ENCODE results near the gene SYT1. TPM values are rescaled to one million over a fixed set of nuclear protein-coding genes. Genes with fewer than 3 reads are reported as not detected.
"Not testable (repeated sequence)": the region's sequence is repeated elsewhere in the genome, so short reads cannot be mapped to it uniquely, and the experiment has no call there.

Gene SYT1
- total RNA-seq, 1 donor from 2014 or later = 0.91 TPM

- no peak for DNase-seq (ENCODE audit: low spot score)
- no peak for ATAC-seq
Observed at GRCh38 chr12:79200176-79200575, 335.6 kb downstream of the SYT1 start.

GRCh38 chr12:79203058-79203647 lies 338.6 kb downstream of the SYT1 start:
- DNase-seq (ENCODE audit: low spot score) = no peak
- no peak for ATAC-seq

- no peak for ATAC-seq
- no peak for DNase-seq (ENCODE audit: low spot score)
Observed at GRCh38 chr12:79206871-79207270, 342.3 kb downstream of the SYT1 start.

- not testable (repeated sequence) for ATAC-seq; DNase-seq (ENCODE audit: low spot score)
Observed at GRCh38 chr12:79210403-79210802, 345.8 kb downstream of the SYT1 start.

- ATAC-seq (no peak), DNase-seq (ENCODE audit: low spot score) (no peak)
Observed at GRCh38 chr12:79217306-79217705, 352.7 kb downstream of the SYT1 start.

- no peak for DNase-seq (ENCODE audit: low spot score)
- no peak for ATAC-seq
Observed at GRCh38 chr12:79223210-79223609, 358.6 kb downstream of the SYT1 start.

- DNase-seq (ENCODE audit: low spot score) (no peak), ATAC-seq (no peak)
Observed at GRCh38 chr12:79223761-79224160, 359.2 kb downstream of the SYT1 start.

GRCh38 chr12:79227091-79227490 lies 362.5 kb downstream of the SYT1 start:
- DNase-seq (ENCODE audit: low spot score) = no peak

GRCh38 chr12:79227646-79228045 lies 363.1 kb downstream of the SYT1 start:
- ATAC-seq (no peak), DNase-seq (ENCODE audit: low spot score) (no peak)

More at GRCh38 chr12:79227091-79227490, 362.5 kb downstream of the SYT1 start:
- no peak for ATAC-seq

- no peak for DNase-seq (ENCODE audit: low spot score)
- no peak for ATAC-seq
Observed at GRCh38 chr12:79233341-79233781, 368.8 kb downstream of the SYT1 start.

- ATAC-seq = no peak
- DNase-seq (ENCODE audit: low spot score) = no peak
Observed at GRCh38 chr12:79236920-79237319, 372.3 kb downstream of the SYT1 start.

- no peak for ATAC-seq
Observed at GRCh38 chr12:79238246-79238645, 373.7 kb downstream of the SYT1 start.

GRCh38 chr12:79247494-79247893 lies 382.9 kb downstream of the SYT1 start:
- DNase-seq (ENCODE audit: low spot score) (no peak), ATAC-seq (no peak)

More at GRCh38 chr12:79238246-79238645, 373.7 kb downstream of the SYT1 start:
- DNase-seq (ENCODE audit: low spot score) = no peak

GRCh38 chr12:79250186-79250585 lies 385.6 kb downstream of the SYT1 start:
- DNase-seq (ENCODE audit: low spot score) (no peak), ATAC-seq (no peak)

- DNase-seq (ENCODE audit: low spot score) (no peak), ATAC-seq (no peak)
Observed at GRCh38 chr12:79250960-79251755, 386.6 kb downstream of the SYT1 start.

- DNase-seq (ENCODE audit: low spot score) (no peak), ATAC-seq (no peak)
Observed at GRCh38 chr12:79252358-79253075, 387.9 kb downstream of the SYT1 start.

GRCh38 chr12:79255288-79255687 lies 390.7 kb downstream of the SYT1 start:
- ATAC-seq = no peak
- no peak for DNase-seq (ENCODE audit: low spot score)

GRCh38 chr12:79260923-79261322 lies 396.3 kb downstream of the SYT1 start:
- ATAC-seq (no peak), DNase-seq (ENCODE audit: low spot score) (no peak)

- no peak for DNase-seq (ENCODE audit: low spot score)
- no peak for ATAC-seq
Observed at GRCh38 chr12:79262938-79263337, 398.4 kb downstream of the SYT1 start.

GRCh38 chr12:79266343-79267144 lies 402.0 kb downstream of the SYT1 start:
- ATAC-seq = no peak
- no peak for DNase-seq (ENCODE audit: low spot score)

GRCh38 chr12:79267580-79267979 lies 403.0 kb downstream of the SYT1 start:
- ATAC-seq (no peak), DNase-seq (ENCODE audit: low spot score) (no peak)
